ENCODE data around the gene NFATC4. TPM values are rescaled to one million over a fixed set of nuclear protein-coding genes. Genes with fewer than 3 reads are reported as not detected.

Gene NFATC4
- total RNA-seq, 1 experiment from 2014 or later, result 7.6 TPM

DNA sequence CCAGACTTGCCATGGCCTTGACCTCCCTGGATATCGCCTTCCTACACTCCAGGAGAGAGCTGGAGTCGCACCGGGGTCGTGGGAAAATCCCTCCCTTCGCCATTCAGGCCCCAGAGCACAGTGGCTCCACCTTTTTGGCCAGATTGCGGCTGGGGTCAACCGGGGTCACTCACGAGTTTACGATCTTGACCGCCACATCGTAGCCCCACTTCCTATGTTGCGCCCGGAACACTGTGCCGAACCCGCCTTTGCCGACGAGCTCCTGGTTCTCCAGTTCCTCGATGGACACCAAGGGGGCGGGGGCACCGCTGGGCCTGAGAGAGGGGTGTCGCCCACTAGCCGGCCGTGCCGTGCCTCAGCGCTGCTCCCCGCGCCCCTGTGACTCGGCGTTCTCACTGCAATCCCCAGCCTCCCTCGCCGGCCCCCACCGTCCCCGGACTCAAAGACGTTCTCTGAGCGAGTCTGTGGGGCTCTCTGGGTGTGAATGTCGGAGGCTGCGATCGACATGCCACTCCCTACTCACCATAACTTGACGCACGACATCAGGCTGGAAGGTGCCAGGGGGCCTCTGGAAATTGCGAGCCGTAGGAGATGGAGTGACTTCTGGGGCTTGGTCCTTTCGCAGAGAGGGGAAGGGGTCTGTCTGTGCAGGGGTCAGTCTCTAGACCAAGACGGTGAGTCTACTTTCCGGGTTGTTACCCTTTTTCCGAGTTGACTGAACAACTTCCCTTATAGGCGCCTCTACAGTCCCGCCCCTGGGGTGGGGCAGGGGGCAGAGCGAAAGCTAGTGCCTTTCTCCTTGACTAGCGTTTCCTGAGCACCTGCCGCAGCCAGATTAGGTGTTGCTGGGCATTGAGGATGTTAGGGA, 28.5 kb upstream of the NFATC4 start, which contains the start of gene RIPK3:
Gene RIPK3, minus strand, starts transcription at position 708 of the 868 bp plus-strand sequence. Its CDS starts 165 bp downstream, at position 543.
- Histone ChIP-seq H3K9me2 (ENCODE audit: insufficient read depth) (no peaks in the 10 kb centered on the region), H2AFZ (ENCODE audit: low read depth, low read length, poor library complexity, severe bottlenecking) (no peak within 1 kb of the TSS), H3K27ac (ENCODE audit: low read depth, low read length) (no peak within 1 kb of the TSS), H3K4me1 (ENCODE audit: control insufficient read depth in 1 of 2, insufficient read depth in 2 of 2, low read length in 2 of 2) (no peaks in the 10 kb centered on the region), H3K79me2 (ENCODE audit: insufficient read depth, low read length) (no peaks in the 10 kb centered on the region), H3K4me2 (ENCODE audit: low read length) (no peak within 1 kb of the TSS), H4K20me1 (ENCODE audit: insufficient read depth) (no peaks in the 10 kb centered on the region), H3K4me3 (replicated peaks in 1 of 2; ENCODE audit: low read depth in 1 of 2, low read length in 2 of 2) (no peak within 1 kb of the TSS), H3K36me3 (ENCODE audit: control insufficient read depth in 1 of 2, insufficient read depth in 2 of 2, low read length in 2 of 2) (no peaks in the 10 kb centered on the region), H3K27me3 (ENCODE audit: insufficient read depth, low read length) (no peaks in the 10 kb centered on the region), H3K9me3 (ENCODE audit: control insufficient read depth in 1 of 2, insufficient read depth in 1 of 2, low read depth in 1 of 2, low read length in 2 of 2) (no peaks in the 10 kb centered on the region), H3K9ac (ENCODE audit: low read length) (no peak within 1 kb of the TSS)
- intact Hi-C loops (cut with micrococcal nuclease), result no loop called here
- no peak for ATAC-seq
- TF ChIP-seq ELF1 (IDR thresholded peaks at IDR 0.05; ENCODE audit: borderline replicate concordance, low read depth) (no peak), ZFX (IDR thresholded peaks at IDR 0.05) (no peak), POLR2A (IDR thresholded peaks at IDR 0.05; ENCODE audit: borderline replicate concordance, extremely low read depth, insufficient read depth, insufficient read length) (no peak), FOSL1 (IDR thresholded peaks at IDR 0.05; ENCODE audit: low read depth) (no peak), ZNF274 (IDR thresholded peaks at IDR 0.05; ENCODE audit: low read depth, low read length) (no peak), REST (IDR thresholded peaks at IDR 0.05; ENCODE audit: low read depth) (no peak), SP1 (IDR thresholded peaks at IDR 0.05; ENCODE audit: low read depth) (no peak), CEBPB (IDR thresholded peaks at IDR 0.05; ENCODE audit: low read depth) (no peak), TCF7L2 (IDR thresholded peaks at IDR 0.05; ENCODE audit: borderline replicate concordance, extremely low read depth, insufficient read depth, insufficient read length) (no peak), EZH2 (IDR thresholded peaks at IDR 0.05) (no peak), YY1 (IDR thresholded peaks at IDR 0.05; ENCODE audit: extremely low read depth, insufficient replicate concordance, low read depth, low read length) (no peak), SIN3A (IDR thresholded peaks at IDR 0.05; ENCODE audit: low read depth) (no peak), POLR2AphosphoS5 (IDR thresholded peaks at IDR 0.05; ENCODE audit: low read depth, low read length) (no peak), SRF (IDR thresholded peaks at IDR 0.05; ENCODE audit: low read depth) (no peak), EGR1 (IDR thresholded peaks at IDR 0.05; ENCODE audit: low read depth) (no peak)
- TF ChIP-seq, protein P1, sequence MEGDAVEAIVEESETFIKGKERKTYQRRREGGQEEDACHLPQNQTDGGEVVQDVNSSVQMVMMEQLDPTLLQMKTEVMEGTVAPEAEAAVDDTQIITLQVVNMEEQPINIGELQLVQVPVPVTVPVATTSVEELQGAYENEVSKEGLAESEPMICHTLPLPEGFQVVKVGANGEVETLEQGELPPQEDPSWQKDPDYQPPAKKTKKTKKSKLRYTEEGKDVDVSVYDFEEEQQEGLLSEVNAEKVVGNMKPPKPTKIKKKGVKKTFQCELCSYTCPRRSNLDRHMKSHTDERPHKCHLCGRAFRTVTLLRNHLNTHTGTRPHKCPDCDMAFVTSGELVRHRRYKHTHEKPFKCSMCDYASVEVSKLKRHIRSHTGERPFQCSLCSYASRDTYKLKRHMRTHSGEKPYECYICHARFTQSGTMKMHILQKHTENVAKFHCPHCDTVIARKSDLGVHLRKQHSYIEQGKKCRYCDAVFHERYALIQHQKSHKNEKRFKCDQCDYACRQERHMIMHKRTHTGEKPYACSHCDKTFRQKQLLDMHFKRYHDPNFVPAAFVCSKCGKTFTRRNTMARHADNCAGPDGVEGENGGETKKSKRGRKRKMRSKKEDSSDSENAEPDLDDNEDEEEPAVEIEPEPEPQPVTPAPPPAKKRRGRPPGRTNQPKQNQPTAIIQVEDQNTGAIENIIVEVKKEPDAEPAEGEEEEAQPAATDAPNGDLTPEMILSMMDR (IDR thresholded peaks at IDR 0.05 in 2 of 3, conservative IDR thresholded peaks at IDR 0.05 in 1 of 3; ENCODE audit: borderline replicate concordance in 1 of 3, insufficient read depth in 1 of 3, low read depth in 2 of 3, low read length in 2 of 3), result no peak
- TF ChIP-seq, protein P2, sequence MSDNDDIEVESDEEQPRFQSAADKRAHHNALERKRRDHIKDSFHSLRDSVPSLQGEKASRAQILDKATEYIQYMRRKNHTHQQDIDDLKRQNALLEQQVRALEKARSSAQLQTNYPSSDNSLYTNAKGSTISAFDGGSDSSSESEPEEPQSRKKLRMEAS (IDR thresholded peaks at IDR 0.05), result no peak
- TF ChIP-seq, protein P3, sequence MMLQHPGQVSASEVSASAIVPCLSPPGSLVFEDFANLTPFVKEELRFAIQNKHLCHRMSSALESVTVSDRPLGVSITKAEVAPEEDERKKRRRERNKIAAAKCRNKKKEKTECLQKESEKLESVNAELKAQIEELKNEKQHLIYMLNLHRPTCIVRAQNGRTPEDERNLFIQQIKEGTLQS (IDR thresholded peaks at IDR 0.05), result no peak
- POLR2A ChIA-PET, result no interaction called here
- RAD21 ChIA-PET (ENCODE audit: low non-redundant PET in 1 of 2, low total read pairs in 2 of 2, uncharacterized antibody in 2 of 2, unreplicated experiment in 2 of 2), result no interaction called here
- BruUV-seq (replicated peaks), result no TSS peak
- no peak for DNase-seq (ENCODE audit: low read depth, low spot score)
- CTCF ChIA-PET, result no interaction called here
